Fibroblast of skin of left biceps (primary cell): ENCODE results near the gene GLUL.
"Not testable (repeated sequence)": the region's sequence is repeated elsewhere in the genome, so short reads cannot be mapped to it uniquely, and the experiment has no call there.

Source experiments
- DNase-seq, 2 experiments: peaks; one replicate each; pipeline ENCODE4 v3.0.0-alpha.2; 2013; ENCODE audit warnings: low read depth in 2 of 2

Gene GLUL

DNA sequence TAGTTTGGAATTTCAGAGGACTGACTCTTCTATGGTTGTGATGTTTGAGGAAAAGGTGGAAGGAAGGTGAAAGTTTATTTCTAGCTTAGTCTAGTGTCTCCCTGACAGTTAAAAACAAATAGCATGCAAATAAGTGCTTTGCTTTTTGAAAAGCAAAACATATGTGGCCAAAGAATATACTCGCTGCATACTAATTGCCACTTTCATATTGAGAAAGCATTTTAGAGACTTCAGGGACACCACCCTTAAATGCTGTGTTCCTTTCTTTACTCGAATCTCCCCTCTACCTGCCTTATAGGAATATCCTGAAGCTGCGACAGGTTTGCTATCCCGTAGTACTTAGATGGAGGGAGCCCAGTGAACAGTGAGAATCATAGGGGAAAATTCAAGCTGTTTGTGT is 23.2 kb downstream of the GLUL start:
- DNase-seq, result no peak

DNA sequence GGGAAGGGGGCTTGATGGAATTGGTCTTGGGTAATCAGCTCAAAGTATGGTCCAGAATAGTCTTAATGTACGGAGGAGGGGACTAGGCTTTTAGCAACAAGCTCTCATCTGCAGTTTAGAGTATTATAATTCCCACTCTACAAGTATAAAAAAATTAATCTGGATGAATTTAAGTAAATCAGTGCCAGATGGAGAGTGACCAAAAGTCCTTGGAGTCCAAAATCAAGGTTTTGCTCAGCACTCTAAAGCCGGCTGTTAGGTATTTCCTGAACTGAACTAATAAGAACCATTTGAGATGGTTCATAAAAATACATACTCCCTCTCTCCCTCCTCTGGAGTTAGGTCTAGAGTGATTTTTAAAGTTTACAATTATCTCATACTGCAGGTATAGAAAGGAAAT is 23.7 kb downstream of the GLUL start:
- no peak for DNase-seq

GRCh38 chr1:182366596-182366995 is 25.0 kb downstream of the GLUL start:
- DNase-seq, result no peak

GRCh38 chr1:182359645-182360044 is 31.9 kb downstream of the GLUL start:
- no peak for DNase-seq

GRCh38 chr1:182357913-182358312 is 33.7 kb downstream of the GLUL start:
- DNase-seq, result no peak

GRCh38 chr1:182357171-182357570 is 34.4 kb downstream of the GLUL start:
- no peak for DNase-seq

DNA sequence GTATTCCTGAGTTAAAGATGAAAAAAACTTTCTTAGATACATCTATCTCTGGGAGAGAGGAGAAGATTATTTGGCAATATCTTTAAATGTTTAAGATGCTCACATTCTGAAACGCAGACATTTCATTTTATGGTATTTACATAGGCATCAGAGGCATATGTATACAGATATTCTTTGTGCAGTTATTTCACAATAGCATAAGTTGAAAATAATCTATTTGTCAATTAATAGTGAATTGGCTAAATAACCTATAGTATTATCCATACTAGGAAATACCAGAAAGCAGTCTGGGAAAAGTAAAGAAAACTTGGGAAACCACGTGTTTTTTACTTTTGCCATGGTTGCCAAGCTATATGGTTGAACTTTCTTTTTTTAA is 35.9 kb downstream of the GLUL start:
- no peak for DNase-seq

GRCh38 chr1:182351790-182352364 is 39.7 kb downstream of the GLUL start:
- DNase-seq, result no peak

- no peak for DNase-seq
Observed at GRCh38 chr1:182350839-182351238, 40.8 kb downstream of the GLUL start.

DNA sequence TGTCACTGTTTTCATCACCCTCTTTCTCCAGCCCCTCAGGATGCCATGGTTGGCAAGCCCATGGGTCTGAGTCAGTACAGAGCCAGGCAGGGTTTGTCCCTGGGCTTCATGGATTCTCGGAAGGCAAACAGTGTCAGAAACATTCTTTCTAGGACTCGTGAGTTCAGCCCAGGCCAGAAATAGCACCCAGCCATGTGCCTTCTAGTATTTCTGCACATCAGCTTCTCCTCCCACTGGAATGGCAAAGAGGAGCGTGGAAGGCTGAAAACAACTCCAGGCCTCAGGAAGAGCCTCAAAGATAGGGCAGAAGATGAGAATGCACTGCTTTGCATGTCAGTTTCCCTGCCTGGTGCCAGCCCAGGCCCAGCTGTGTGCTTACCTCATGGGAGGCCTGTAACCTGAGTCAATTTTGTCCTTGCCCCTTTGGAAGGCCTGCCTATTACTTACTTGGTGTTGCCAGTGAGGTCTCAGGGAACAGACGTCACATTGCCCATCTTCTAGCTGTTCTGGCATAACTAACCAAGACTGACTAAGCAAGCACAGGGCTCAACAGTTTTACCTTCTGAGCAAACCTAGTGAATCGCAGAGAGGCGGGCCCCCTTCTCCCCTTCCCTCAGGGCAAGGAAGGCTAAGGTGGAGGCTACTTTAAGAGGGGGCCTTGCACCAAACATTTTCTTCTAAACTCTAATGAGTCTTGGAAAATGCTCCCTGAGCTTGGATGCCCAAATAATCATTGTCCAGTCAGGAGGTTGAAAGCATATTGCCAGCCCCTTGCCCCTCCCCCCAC is 42.4 kb downstream of the GLUL start:
- DNase-seq, result no peak

DNA sequence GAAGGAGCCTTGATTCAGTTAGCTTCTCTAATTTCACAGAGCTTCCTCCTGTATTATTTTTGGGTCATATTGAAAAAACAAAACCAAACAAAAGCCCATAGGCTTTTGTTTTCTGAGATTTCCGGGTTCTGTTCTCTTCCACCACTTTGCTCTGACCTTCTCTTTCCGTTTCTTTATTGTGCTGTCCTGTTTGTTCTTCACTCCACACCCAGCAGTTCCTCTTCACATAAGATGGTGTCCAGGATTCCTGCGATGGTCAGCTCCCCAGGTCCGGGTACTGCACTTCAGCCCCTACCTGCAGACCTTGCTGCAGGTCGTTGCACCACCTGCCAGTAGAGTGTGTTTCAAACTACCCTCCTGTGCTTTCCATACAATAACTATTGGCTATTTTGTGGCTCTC is 44.6 kb downstream of the GLUL start:
- DNase-seq, result no peak

- DNase-seq, result no peak
Observed at GRCh38 chr1:182340233-182341058, 51.1 kb downstream of the GLUL start.

DNA sequence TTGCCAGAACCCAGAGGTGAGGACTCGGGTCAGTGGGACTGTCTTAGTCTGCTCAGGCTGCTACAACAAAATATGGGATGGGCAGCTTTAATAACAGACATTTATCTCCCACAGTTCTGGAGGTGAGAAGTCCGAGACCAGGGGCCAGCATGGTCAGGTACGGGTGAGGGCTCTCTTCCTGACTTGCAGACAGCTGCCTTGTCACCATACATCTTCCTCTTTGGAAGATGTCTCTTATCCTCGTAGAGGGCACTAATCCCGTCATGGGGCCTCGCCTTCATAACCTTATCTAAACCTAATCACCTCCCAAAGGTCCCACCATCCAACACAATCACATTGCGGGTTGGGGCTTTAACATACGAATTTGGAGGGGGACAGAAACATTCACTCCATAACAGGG is 51.9 kb downstream of the GLUL start:
- no peak for DNase-seq

GRCh38 chr1:182338806-182339370 is 52.7 kb downstream of the GLUL start:
- DNase-seq, result no peak

GRCh38 chr1:182337736-182338571 is 53.6 kb downstream of the GLUL start:
- no peak for DNase-seq

- DNase-seq, result no peak
Observed at GRCh38 chr1:182335771-182336566, 55.6 kb downstream of the GLUL start.

- not testable (repeated sequence) for DNase-seq
Observed at GRCh38 chr1:182333071-182333571, 58.5 kb downstream of the GLUL start.

DNA sequence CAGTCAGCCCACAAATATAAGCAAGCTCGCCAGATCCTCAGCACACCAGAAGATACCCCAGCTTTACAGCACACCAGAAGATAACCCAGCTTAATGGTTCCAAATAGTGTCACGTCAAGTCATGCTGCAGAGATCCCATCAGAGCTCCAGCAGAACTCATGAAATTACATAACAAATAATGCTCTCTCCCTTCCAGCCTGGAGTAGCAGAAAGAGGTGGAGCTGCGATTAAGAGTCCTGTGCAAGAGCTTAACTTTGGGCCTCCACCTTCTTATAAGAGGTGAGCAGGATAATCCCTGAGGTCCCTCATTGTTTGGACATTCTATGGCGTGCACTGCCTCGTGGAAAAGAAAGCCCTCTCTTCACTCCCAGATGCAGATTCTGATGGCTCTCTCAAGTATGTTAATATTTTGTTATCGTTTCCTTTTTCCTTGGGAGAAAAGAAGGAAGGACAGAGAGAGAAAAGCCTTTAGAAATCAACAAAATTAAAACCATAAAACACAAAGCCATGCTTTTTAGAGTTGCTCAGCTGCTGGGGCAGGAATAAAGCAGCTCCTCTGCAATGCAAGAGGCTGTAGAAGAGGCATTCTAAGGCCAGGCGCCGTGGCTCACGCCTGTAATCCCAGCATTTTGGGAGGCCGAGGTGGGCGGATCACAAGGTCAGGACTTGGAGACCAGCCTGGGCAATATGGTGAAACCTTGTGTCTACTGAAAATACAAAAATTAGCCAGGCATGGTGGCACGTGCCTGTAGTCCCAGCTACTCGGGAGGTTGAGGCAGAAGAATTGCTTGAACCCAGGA is 59.1 kb downstream of the GLUL start:
- DNase-seq, result no peak
